HG02852 (cell line): ENCODE measurements around the gene RGS21.

Source experiments
- ATAC-seq: cut with Tn5 transposase; IDR thresholded peaks from one replicate; pipeline ENCODE4 v1.9.1; 2021; ENCODE audit warnings: mild to moderate bottlenecking, moderate library complexity; ENCODE audit not compliant: unreplicated experiment

The RGS21 gene

DNA sequence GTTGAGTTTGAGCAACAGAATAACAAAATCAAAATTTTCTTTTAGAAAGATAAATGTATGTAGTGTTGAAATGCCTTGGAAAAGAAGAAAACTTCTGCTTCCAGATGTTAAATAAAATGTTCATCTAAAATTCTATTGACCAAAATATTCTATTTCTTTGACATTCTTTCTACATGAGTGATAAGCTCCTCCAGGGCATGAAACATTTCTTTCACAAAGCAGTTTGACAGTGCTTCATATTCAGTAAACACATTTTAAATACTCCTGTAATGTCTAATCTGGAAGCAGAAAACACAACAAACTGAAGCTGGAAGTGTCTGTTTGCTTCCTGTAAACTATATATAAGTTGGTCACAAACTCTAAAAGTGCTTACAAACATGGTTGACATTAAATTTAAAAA, 61.5 kb downstream of the RGS21 start:
- ATAC-seq, result no peak

- no peak for ATAC-seq
These were observed 62.1 kb downstream of the RGS21 start for GRCh38 chr1:192378878-192379277.

DNA sequence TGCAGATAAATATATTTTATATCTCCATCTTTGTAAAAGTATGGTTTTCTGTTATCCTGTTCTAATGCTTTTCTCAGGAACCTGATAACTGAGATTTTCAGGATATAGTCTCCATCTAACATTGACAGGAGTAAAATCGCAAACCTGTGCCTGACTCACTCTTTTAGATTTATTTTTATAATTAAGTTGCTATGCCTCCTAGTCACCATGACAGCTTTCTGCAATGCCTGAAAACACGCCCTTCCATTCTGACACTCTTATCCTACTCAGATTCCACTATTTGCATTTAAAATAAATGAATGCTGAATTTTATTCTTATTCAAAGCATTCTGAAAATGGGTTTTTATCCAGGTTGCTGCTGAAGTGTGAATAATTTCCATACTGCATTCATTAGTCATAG, 62.8 kb downstream of the RGS21 start:
- ATAC-seq, result no peak

GRCh38 chr1:192382758-192383157, 66.0 kb downstream of the RGS21 start:
- ATAC-seq, result no peak

GRCh38 chr1:192386051-192386650, 69.4 kb downstream of the RGS21 start:
- ATAC-seq, result no peak

GRCh38 chr1:192395211-192395610, 78.4 kb downstream of the RGS21 start:
- ATAC-seq, result no peak

- no peak for ATAC-seq
These were observed 79.1 kb downstream of the RGS21 start for GRCh38 chr1:192395895-192396294.

GRCh38 chr1:192399161-192399560, 82.4 kb downstream of the RGS21 start:
- no peak for ATAC-seq

DNA sequence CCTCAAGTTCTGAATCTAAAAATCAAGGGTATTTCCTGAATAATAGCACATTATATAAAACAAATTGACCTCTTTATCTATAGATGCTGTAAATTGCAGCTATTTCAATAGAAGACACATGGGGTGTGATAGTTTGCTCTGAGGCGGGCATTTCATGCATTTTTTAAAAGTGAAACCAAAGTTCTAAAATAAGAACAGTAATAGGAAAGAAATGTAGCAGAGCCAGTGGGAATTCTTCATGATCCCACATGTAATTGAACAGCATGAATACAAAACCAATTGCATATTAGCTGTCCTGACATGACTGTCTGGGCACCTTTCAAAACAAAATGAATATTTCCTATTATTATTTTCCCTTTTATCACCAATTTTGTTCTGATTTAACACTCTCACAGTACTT, 85.0 kb downstream of the RGS21 start:
- no peak for ATAC-seq

- ATAC-seq, result no peak
These were observed 85.8 kb downstream of the RGS21 start for GRCh38 chr1:192402571-192402970.

DNA sequence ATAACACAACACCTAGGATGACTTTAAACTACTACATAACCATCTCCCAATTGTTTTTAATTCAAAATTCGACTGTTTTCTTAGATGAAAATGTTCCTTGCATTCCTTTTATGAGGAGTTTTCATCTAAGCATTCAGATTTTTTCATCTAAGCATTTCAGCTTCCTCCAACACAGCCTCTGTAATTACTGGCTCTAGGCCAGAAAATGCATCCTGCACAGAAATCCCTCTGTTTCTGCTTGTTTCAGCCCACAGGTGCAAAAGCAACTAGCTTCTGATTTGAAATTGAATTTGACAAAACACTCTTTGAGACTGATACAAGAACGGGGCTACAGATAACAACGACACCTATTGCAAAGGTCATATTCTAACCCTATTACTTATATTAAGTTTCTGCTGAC, 90.4 kb downstream of the RGS21 start:
- no peak for ATAC-seq
